Testis (tissue), 2 donors: ENCODE data around the gene IQCH.

Experiments used
- POLR2A ChIP-seq: fragments of 450-650 bp; IDR thresholded peaks from one replicate; pipeline ENCODE4 v1.6.1; 2017; ENCODE audit warnings: antibody characterized with exemption, mild to moderate bottlenecking, moderate library complexity
- TF ChIP-seq, protein P1 (sequence below), 3 experiments: fragments of 450-650 bp in 2 of 3; fragments of 200-600 bp in 1 of 3; sonication (generic) in 1 of 3; IDR thresholded peaks; one replicate each; pipeline ENCODE4 v1.5.1; 2016 to 2019; ENCODE audit warnings: antibody characterized with exemption in 3 of 3, mild to moderate bottlenecking in 2 of 3, moderate library complexity in 1 of 3

DNA sequence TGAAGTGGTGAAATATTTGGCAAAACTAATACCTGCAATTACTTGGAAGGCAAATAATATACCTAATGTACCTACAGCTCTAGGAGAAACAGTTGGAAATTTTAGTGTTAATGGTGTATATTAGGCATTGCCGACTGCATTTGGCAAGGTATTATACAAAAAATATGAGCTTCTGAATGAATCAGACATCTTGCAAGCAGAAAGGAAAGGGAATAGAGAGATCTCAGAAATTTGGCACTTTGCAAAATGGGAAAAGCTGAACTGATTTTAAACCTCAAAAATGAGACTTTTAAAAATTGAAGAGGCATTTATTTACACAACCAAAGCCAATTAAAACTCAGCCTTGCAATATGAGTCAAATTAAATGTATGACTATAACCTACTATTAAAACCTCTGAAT is 226.2 kb downstream of the IQCH start:
- no peak for TF ChIP-seq POLR2A
- TF ChIP-seq, protein P1, sequence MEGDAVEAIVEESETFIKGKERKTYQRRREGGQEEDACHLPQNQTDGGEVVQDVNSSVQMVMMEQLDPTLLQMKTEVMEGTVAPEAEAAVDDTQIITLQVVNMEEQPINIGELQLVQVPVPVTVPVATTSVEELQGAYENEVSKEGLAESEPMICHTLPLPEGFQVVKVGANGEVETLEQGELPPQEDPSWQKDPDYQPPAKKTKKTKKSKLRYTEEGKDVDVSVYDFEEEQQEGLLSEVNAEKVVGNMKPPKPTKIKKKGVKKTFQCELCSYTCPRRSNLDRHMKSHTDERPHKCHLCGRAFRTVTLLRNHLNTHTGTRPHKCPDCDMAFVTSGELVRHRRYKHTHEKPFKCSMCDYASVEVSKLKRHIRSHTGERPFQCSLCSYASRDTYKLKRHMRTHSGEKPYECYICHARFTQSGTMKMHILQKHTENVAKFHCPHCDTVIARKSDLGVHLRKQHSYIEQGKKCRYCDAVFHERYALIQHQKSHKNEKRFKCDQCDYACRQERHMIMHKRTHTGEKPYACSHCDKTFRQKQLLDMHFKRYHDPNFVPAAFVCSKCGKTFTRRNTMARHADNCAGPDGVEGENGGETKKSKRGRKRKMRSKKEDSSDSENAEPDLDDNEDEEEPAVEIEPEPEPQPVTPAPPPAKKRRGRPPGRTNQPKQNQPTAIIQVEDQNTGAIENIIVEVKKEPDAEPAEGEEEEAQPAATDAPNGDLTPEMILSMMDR (IDR thresholded peaks at IDR 0.05), result no peak
